HL-60 (cell line): ENCODE results near the gene SLC22A23.

ENCODE experiments used
- DNase-seq, 2 experiments: peaks; one replicate each; pipeline ENCODE4 v3.0.0-alpha.2; 2010 to 2020; ENCODE audit warnings: low read depth in 1 of 2, low spot score in 1 of 2
- H3K27ac ChIP-seq: fragments of 250-450 bp; sonication (Bioruptor Pico); replicated peaks from 2 replicates; pipeline ENCODE4 v1.5.1; 2020; ENCODE audit warnings: mild to moderate bottlenecking, moderate library complexity
- H3K27me3 ChIP-seq: fragments of 250-450 bp; sonication (Bioruptor Pico); 2 replicates; pipeline ENCODE4 v1.5.1; 2021; ENCODE audit warnings: mild to moderate bottlenecking, moderate library complexity; ENCODE audit not compliant: insufficient read depth, poor library complexity, severe bottlenecking
- H3K4me3 ChIP-seq: replicated peaks from 2 replicates; pipeline ENCODE4 v1.5.1; 2011; ENCODE audit warnings: mild to moderate bottlenecking, control low read depth, low read length; ENCODE audit not compliant: insufficient read depth
- GABPA ChIP-seq: IDR thresholded peaks from 2 replicates; pipeline ENCODE4 v1.6.1; 2012; ENCODE audit warnings: low read depth
- POLR2AphosphoS5 ChIP-seq: IDR thresholded peaks from 2 replicates; pipeline ENCODE4 v1.6.1; 2012; ENCODE audit warnings: low read depth
- SPI1 ChIP-seq: IDR thresholded peaks from 2 replicates; pipeline ENCODE4 v1.6.1; 2012; ENCODE audit warnings: low read depth, mild to moderate bottlenecking, borderline replicate concordance
- TF ChIP-seq, protein P1 (sequence below): IDR thresholded peaks from one replicate; pipeline ENCODE4 v1.5.1; 2011; ENCODE audit warnings: low read length, control low read depth, inconsistent platforms; ENCODE audit not compliant: insufficient read depth
- TF ChIP-seq, protein P2 (sequence below): IDR thresholded peaks from 2 replicates; pipeline ENCODE4 v1.6.1; 2012; ENCODE audit warnings: low read depth; ENCODE audit not compliant: insufficient replicate concordance

SLC22A23 gene

DNA sequence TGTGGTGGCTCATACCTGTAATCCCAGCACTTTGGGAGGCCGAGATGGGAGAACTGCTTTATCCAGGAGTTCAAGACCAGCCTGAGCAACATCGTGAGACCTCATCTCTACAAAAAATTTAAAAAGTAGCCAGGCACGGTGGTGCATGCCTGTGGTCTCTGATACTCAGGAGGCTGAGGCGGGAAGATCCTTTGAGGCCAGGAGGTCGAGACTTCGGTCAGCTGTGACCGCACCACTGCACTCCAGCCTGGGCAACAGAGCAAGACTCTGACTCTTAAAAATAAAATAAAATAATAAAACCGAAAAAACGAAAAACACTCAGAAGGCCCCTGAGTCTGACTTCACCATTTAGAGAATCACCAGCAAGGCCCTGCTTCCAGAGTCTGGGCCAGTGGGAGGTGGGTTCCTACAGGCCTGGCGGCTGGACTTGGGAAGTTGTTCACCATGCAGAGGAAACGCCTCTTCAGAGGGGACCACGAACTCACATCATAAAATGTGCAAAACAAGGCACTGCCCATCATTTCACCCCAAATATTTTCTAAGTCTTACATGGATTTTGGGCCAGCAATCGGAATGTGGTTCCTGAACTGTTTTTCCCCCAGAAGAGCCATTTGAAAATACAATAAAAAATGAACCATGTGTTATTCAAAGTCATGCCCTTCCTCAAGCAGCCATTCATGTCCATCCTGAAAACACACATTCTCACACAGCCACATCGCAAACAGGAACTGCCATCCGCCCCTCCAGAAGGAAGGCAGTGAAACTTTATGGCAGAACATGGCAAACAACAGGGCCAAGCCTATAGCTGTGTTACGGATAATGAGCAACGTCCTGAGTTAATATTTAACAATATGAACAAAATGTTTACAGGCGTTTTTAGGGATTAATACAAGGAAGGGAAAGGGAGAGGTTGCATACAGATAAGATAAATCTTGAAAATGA, 57.8 kb downstream of the SLC22A23 start:
- H3K4me3 ChIP-seq: no peak overlapping the region
- no peak for TF ChIP-seq SPI1
- no peak for TF ChIP-seq GABPA
- TF ChIP-seq, protein P1, sequence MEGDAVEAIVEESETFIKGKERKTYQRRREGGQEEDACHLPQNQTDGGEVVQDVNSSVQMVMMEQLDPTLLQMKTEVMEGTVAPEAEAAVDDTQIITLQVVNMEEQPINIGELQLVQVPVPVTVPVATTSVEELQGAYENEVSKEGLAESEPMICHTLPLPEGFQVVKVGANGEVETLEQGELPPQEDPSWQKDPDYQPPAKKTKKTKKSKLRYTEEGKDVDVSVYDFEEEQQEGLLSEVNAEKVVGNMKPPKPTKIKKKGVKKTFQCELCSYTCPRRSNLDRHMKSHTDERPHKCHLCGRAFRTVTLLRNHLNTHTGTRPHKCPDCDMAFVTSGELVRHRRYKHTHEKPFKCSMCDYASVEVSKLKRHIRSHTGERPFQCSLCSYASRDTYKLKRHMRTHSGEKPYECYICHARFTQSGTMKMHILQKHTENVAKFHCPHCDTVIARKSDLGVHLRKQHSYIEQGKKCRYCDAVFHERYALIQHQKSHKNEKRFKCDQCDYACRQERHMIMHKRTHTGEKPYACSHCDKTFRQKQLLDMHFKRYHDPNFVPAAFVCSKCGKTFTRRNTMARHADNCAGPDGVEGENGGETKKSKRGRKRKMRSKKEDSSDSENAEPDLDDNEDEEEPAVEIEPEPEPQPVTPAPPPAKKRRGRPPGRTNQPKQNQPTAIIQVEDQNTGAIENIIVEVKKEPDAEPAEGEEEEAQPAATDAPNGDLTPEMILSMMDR: no peak
- TF ChIP-seq, protein P2, sequence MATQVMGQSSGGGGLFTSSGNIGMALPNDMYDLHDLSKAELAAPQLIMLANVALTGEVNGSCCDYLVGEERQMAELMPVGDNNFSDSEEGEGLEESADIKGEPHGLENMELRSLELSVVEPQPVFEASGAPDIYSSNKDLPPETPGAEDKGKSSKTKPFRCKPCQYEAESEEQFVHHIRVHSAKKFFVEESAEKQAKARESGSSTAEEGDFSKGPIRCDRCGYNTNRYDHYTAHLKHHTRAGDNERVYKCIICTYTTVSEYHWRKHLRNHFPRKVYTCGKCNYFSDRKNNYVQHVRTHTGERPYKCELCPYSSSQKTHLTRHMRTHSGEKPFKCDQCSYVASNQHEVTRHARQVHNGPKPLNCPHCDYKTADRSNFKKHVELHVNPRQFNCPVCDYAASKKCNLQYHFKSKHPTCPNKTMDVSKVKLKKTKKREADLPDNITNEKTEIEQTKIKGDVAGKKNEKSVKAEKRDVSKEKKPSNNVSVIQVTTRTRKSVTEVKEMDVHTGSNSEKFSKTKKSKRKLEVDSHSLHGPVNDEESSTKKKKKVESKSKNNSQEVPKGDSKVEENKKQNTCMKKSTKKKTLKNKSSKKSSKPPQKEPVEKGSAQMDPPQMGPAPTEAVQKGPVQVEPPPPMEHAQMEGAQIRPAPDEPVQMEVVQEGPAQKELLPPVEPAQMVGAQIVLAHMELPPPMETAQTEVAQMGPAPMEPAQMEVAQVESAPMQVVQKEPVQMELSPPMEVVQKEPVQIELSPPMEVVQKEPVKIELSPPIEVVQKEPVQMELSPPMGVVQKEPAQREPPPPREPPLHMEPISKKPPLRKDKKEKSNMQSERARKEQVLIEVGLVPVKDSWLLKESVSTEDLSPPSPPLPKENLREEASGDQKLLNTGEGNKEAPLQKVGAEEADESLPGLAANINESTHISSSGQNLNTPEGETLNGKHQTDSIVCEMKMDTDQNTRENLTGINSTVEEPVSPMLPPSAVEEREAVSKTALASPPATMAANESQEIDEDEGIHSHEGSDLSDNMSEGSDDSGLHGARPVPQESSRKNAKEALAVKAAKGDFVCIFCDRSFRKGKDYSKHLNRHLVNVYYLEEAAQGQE: no peak
- no peak for TF ChIP-seq POLR2AphosphoS5
- no peak for DNase-seq
- H3K27ac ChIP-seq: no peak overlapping the region
- peaks cover 4% of the 10 kb centered on the region for H3K27me3 ChIP-seq

- no peak for DNase-seq
- Histone ChIP-seq H3K4me3 (no peak overlapping the region), H3K27ac (no peak overlapping the region), H3K27me3 (peaks cover 4% of the 10 kb centered on the region)
- TF ChIP-seq, protein P2: no peak
- TF ChIP-seq, protein P1: no peak
- TF ChIP-seq SPI1 (no peak), GABPA (no peak), POLR2AphosphoS5 (no peak)
Measured at GRCh38 chr6:3398165-3398562, 58.7 kb downstream of the SLC22A23 start.

GRCh38 chr6:3397229-3398164, 59.4 kb downstream of the SLC22A23 start:
- TF ChIP-seq, protein P1: no peak
- TF ChIP-seq GABPA (no peak), SPI1 (no peak), POLR2AphosphoS5 (no peak)
- TF ChIP-seq, protein P2: no peak
- DNase-seq: no peak
- Histone ChIP-seq H3K27me3 (peaks cover 4% of the 10 kb centered on the region), H3K27ac (no peak overlapping the region), H3K4me3 (no peak overlapping the region)
